Measurements from ENCODE around the gene TMEM217. TPM values are rescaled to one million over a fixed set of nuclear protein-coding genes. Genes with fewer than 3 reads are reported as not detected.

Gene TMEM217
- total RNA-seq, 1 donor from 2014 or later = 0.51 TPM

DNA sequence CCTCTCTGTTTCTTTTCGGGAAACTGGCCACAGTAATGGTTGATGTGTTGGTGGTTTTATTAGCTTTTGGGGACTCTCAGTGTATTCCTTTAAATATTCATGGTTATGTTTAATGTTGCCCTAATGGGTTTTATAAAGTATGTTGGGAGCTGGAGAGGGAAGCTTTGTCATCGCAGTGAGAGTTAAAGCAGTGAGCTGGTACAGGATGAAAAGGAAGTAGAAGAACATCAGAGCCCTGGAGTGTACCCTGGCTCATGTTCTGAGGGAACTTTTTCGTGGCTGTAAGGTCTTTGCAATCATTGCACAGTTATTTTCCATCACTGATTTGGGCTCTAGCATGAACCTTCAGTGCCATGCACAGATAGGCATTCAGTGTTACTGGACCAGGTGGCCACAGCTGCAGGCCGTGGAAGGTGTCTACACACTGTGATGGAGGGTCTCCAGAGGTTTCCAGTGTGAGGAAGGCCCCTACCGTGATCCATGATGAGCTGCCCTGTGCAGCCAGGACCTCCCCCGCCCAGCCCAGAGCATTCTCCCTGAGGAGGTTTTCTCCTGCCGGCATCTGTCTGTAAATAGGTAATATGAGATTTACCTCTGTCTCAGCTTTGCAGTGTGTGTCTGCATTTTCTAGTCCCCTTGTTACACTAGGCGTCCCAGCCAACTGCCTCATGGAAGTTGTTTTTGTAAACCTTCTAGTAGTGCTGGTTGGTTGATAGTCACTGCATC is 22.4 kb upstream of the TMEM217 start:
- no peak for DNase-seq (ENCODE audit: low spot score)

- no peak for DNase-seq (ENCODE audit: low spot score)
Measured at GRCh38 chr6:37279366-37280134, 21.6 kb upstream of the TMEM217 start.

- DNase-seq (ENCODE audit: low spot score) = no peak
Measured at GRCh38 chr6:37277001-37277409, 19.1 kb upstream of the TMEM217 start.

DNA sequence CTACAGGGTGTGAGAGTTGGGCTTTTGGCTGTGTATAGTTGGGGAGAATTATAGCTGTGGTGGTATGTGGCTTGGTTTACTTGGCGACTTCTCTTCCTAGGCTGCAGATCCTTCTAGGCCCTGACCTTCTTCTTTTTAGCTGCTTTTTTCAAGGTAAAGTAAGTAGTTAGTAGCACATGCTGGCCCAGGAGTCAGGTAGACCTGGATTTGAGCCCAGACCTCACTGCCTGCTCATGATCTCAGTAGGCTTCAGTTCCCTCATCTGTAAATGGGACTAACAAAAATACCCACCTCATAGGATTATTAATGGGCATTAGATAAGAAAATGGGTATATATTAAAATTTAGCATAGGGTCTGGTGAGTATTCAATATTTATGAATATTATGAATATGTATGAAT is 17.4 kb upstream of the TMEM217 start:
- no peak for DNase-seq (ENCODE audit: low spot score)

GRCh38 chr6:37273690-37274089 is 15.7 kb upstream of the TMEM217 start:
- DNase-seq (ENCODE audit: low spot score) = no peak

DNA sequence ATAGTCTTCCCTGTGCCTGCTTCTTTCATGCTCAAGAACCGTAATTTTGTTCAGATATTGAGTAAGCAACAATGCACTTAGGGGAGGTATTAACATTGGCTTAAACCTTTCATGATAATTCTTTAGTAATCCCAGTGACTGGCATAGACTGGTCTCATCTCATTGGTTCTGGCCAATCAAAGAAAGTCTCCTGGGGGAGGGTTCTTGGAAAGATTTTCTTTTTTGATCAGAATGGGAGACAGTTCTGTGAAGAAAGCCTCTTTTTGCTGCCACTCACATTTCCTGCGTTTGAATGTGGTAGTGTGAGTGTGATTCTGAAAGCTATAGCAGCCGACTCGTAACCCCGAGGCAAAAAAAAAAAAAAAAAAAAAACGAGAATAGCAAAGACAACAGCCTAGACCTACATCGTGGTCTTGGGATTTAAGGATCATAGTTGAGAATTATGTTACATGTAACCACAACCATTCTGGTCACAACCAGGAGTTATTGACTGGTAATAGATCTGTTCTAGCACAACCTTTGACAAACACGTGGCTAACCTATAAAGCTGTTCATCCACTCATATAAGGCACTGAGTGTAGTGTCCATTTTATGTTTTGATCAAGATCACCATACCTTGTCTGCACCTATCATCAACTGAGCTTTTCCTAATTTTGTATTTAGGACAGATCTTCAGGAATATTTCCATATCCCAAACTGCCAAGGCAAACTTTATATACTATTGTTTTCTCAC is 15.1 kb upstream of the TMEM217 start:
- DNase-seq (ENCODE audit: low spot score) = no peak

DNA sequence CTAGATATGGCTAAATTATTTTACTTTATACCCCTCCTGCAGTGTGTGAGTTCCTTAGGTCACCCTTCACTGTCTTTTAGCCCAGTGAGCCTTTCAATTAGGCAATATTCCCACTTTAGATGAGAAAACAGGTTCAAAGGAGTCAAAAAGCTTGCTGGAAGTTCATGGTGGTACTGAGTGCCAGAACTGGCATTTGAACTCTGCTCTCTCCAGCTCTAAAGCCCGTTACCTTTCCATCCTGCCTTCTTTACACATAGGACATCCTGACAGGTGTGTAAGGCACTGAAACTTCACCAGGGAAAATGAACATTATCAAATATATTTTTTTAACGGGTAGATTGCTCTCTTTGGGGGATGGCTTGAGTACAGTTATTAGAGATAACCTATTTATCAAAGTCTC is 11.2 kb upstream of the TMEM217 start:
- DNase-seq (ENCODE audit: low spot score) = no peak

DNA sequence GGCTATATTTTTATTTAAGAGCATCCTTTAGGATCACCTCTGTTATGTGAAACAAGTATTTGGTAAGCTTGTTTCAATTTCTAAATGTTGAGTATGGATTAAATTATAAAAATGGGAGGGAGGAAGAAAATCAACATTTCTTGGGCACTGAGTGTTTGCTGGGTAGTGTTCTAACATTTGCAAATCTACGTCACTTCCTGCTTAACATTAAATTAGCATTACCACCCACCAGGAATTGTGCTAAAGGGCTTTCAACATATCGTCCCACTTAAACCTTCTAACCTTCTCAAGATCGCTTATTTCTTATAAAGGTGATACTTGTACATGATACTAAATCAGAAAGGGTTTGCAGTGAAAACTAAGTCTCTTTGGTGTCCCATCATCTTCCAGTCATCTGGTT is 7.9 kb upstream of the TMEM217 start:
- no peak for DNase-seq (ENCODE audit: low spot score)

DNA sequence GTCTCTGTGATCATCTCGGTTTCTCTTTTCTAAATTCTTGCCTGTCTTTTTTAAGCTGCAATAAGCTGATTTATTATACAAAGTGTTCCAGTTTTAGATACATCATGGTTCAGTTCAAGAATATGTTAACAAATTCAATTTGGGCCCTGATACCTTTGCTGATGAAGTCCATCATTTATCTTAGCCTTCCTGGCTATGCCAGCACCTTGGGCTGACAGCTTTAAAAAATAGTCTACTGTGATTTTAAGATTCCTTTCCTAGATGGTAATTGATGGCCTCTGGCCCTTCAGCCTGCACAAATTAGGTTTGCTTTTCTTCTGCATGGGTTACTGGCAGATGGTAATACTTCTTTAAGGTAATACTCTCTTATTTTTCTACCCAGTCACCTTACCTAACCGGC is 7.1 kb upstream of the TMEM217 start:
- no peak for DNase-seq (ENCODE audit: low spot score)

- DNase-seq (ENCODE audit: low spot score) = no peak
Measured at GRCh38 chr6:37262446-37263026, 4.6 kb upstream of the TMEM217 start.

- no peak for DNase-seq (ENCODE audit: low spot score)
Measured at GRCh38 chr6:37261198-37261597, 3.3 kb upstream of the TMEM217 start.

DNA sequence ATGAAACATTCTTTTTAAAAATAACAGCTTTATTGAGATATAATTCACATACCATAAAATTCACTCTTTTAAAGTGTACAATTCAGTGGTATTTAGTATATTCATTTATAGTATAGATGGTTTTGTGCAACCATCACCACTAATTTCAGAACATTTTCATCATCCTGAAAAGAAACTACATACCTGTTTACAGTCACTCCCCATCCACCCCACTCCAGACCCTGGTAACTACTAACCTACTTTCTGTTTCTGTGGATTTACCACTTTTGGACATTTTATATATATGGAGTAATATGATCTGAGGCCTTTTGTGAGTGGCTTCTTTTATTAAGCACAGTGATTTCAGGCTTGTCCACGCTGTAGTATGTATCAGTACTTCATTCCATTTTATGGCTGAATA is 2.5 kb upstream of the TMEM217 start:
- DNase-seq (ENCODE audit: low spot score) = no peak

DNA sequence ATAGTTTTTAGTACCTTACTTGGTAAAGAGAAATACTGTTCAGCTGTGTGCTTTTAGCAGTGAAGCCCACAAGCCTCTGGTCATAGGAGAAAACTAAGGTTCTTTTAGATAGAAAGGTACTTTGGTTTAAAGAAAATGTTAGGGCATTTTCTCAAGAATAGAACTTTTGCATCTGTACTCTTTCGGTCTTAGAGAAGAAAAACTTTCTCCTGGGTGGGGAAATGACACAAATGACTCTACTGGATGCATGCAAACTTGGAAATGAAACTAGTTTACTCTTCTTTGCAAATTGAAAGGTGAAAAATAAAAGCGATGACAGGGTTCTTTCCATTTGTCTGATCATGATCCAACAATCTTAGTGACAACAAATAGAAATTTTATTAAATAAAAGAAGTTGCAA is 2.1 kb upstream of the TMEM217 start:
- no peak for DNase-seq (ENCODE audit: low spot score)

DNA sequence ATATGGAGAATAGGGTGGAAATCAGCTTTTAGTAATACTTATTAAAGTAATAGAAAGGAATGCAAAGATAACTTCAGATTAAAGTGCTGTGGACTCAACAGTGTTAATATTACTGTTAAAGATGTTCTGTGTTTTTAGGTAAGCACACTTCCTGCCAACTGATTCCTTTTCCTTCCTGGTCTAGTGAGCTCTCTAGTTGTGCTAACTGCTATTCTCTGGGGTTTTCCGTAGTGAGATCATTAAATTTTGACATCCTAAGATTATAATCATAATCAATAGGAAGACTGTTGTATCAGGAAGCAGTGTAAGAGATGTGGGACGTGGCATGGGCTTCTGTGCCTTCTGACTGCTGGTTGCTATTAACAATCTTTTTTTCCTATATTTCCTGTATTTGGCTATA is 1.2 kb upstream of the TMEM217 start:
- no peak for DNase-seq (ENCODE audit: low spot score)

DNA sequence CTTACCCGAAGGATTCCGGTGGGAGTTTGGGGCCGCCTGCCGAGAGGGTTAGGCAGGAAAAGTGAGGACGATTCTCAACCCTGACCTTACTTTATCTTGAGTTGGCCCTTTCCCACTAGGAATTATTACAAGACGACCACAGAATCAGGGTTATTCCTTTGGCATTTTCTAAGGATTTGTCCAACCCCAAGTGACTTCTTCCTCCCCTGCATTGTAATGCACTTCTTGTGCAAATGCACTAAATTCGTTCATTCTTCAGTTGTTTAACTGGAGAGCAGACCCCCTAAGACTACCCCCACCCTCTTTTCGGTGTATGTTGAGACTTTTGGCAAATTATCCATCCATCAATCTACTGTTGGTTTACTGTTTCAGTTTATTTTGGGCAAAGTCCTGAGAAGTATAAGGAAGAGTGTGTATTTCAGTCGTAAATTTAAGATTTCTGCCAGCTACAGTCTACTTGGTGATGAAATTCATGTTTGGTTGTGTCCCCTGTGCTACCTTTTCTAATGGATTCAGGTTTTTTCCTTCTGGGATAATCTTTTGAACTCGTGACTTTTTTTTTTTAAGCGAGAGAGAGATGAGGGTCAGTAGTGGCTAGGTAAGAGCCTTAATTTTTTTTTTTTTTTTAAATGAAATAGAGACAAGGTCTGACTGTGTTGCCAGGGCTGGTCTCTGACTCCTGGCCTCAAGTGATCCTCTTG is 611 bp upstream of the TMEM217 start:
- DNase-seq (ENCODE audit: low spot score) = no peak

GRCh38 chr6:37257320-37257633 is 667 bp downstream of the TMEM217 start:
- no peak for DNase-seq (ENCODE audit: low spot score)

GRCh38 chr6:37256692-37257319 is 1.1 kb downstream of the TMEM217 start:
- no peak for DNase-seq (ENCODE audit: low spot score)

DNA sequence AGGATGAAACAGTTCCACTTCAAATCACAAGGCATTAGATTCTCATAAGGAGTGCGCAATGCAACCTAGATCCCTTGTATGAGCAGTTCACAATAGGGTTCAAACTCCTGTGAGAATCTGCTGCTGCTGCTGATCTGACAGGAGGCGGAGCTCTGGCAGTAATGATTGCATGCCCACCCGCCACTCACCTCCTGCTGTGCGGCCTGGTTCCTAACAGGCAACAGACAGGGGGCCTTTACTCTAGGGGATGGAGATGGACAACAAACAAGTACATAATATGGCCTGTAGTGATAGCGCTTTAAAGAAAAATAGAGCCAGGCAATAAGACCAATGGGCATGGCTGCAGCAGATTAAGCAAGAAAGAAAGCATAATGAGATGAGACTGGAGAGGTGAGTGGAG is 3.1 kb downstream of the TMEM217 start:
- DNase-seq (ENCODE audit: low spot score) = no peak

DNA sequence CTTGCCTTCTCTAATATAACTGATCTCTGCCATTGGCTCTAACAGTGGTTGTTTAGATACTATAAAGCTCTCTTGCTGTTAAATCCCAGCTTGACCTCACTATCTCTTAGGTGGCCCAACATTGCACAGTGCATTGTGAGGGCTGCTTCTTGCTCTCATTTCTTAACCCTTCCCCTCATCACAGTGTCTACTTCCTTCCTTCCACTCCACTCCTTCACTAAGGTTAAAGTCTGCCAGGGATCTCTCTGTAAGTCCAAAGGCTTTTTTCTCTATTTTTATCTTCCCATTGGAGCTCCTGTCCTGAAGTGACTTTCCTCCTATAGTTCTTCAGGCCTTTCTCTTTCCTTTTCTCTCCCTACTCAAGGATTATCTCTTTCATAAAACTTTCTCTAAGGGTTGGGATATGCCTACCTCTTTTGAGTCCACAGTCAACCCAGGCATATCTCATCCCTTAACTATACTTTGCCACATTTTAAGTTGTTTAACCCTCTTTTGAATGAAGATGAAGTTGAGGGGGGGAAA is 4.4 kb downstream of the TMEM217 start:
- no peak for DNase-seq (ENCODE audit: low spot score)

DNA sequence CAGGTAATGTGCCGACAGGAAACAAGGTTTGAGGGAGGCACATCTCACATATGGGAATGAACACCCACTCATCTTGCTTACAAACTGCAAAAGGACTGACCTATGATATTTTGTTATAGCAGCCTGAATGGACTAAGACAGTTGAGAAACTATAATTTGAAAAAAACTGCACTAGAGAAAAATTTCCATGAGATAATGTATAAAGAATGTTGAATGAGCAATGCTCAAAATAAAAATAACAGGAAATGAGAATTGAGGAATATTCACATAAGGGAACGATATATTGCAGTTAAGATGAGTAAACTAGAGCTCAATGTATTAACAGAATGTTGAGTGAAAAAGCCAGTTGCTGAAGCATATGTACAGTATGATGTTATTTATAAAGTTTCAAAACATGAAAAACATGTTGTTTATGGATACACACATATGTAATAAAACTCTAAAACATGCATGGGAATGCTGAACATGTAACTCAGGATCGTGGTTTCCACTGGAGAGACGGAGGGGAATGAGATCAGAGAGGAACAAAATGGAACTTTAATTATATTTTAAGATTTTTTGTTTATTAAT is 6.6 kb downstream of the TMEM217 start:
- no peak for DNase-seq (ENCODE audit: low spot score)
